CD14-positive monocyte (primary cell): Measurements from ENCODE around the gene FIGNL2. TPM values are rescaled to one million over a fixed set of nuclear protein-coding genes. Genes with fewer than 3 reads are reported as not detected.

Experiments used
- DNase-seq, 3 donors: peaks; one replicate each; pipeline ENCODE4 v3.0.0-alpha.2; 2011 to 2022
- H2AFZ ChIP-seq: 2 replicates; pipeline ENCODE4 v1.6.0; 2012; ENCODE audit warnings: mild to moderate bottlenecking, low read depth, low read length, inconsistent platforms; ENCODE audit not compliant: insufficient read depth, poor library complexity, severe bottlenecking
- H3K27ac ChIP-seq, 2 donors: 1 replicate in 1 of 2; 2 replicates in 1 of 2; pipeline ENCODE4 v1.5.1; 2012 to 2013; ENCODE audit warnings: low read length in 2 of 2, control low read depth in 1 of 2, inconsistent platforms in 1 of 2, low read depth in 1 of 2, mild to moderate bottlenecking in 1 of 2
- H3K27me3 ChIP-seq, 2 donors: one replicate each; pipeline versions ENCODE4 v1.6.0 to v1.6.1; 2011 to 2013; ENCODE audit warnings: low read length in 2 of 2; ENCODE audit not compliant: control insufficient read depth in 2 of 2, insufficient read depth in 2 of 2
- H3K36me3 ChIP-seq, 2 donors: replicated peaks in 1 of 2; 1 replicate in 1 of 2; 2 replicates in 1 of 2; pipeline versions ENCODE4 v1.5.1 to v1.6.1; 2012 to 2013; ENCODE audit warnings: low read length in 2 of 2, control low read depth in 1 of 2, inconsistent platforms in 1 of 2, mild to moderate bottlenecking in 1 of 2; ENCODE audit not compliant: insufficient read depth in 2 of 2, control insufficient read depth in 1 of 2
- H3K4me1 ChIP-seq, 2 donors: 1 replicate in 1 of 2; 2 replicates in 1 of 2; pipeline versions ENCODE4 v1.5.1 to v1.6.1; 2012 to 2013; ENCODE audit warnings: low read length in 2 of 2, control low read depth in 1 of 2, inconsistent platforms in 1 of 2, mild to moderate bottlenecking in 1 of 2, moderate library complexity in 1 of 2; ENCODE audit not compliant: insufficient read depth in 2 of 2, control insufficient read depth in 1 of 2
- H3K4me2 ChIP-seq: replicated peaks from 2 replicates; pipeline ENCODE3; 2012; ENCODE audit warnings: low read length, moderate library complexity, mild to moderate bottlenecking; ENCODE audit not compliant: poor library complexity, severe bottlenecking; ENCODE audit errors: extremely low read depth
- H3K4me3 ChIP-seq, 3 experiments: fragments of 200-600 bp in 1 of 3; sonication (generic) in 1 of 3; replicated peaks in 1 of 3; 1 replicate in 2 of 3; 2 replicates in 1 of 3; pipeline ENCODE4 v1.5.1; 2011 to 2013; ENCODE audit warnings: low read length in 3 of 3, mild to moderate bottlenecking in 3 of 3, control low read depth in 2 of 3, low read depth in 2 of 3, inconsistent platforms in 1 of 3, moderate library complexity in 1 of 3
- H3K79me2 ChIP-seq: 2 replicates; pipeline ENCODE4 v1.6.0; 2012; ENCODE audit warnings: mild to moderate bottlenecking, control low read depth, inconsistent platforms, low read length, moderate library complexity; ENCODE audit not compliant: insufficient read depth
- H3K9ac ChIP-seq: 2 replicates; pipeline ENCODE4 v1.6.0; 2017; ENCODE audit warnings: low read length, mild to moderate bottlenecking; ENCODE audit not compliant: insufficient read depth, poor library complexity, severe bottlenecking
- H3K9me3 ChIP-seq, 2 donors: replicated peaks in 1 of 2; 1 replicate in 1 of 2; 2 replicates in 1 of 2; pipeline versions ENCODE4 v1.5.1 to v1.6.1; 2012 to 2013; ENCODE audit warnings: low read length in 2 of 2, control low read depth in 1 of 2; ENCODE audit not compliant: control insufficient read depth in 1 of 2, insufficient read depth in 1 of 2
- H4K20me1 ChIP-seq: 2 replicates; pipeline ENCODE4 v1.6.0; 2012; ENCODE audit warnings: mild to moderate bottlenecking, low read length, control low read depth, moderate library complexity; ENCODE audit not compliant: insufficient read depth
- H3K27ac Mint-ChIP-seq, 7 donors: one replicate each; pipeline ENCODE4 v1.8.0; 2020; ENCODE audit warnings: mild to moderate bottlenecking in 7 of 7, mixed read lengths in 7 of 7, moderate library complexity in 6 of 7, inconsistent platforms in 2 of 7
- H3K27me3 Mint-ChIP-seq, 3 donors: one replicate each; pipeline ENCODE4 v1.8.0; 2021 to 2022; ENCODE audit warnings: low read depth in 3 of 3, mild to moderate bottlenecking in 3 of 3, mixed read lengths in 3 of 3, moderate library complexity in 3 of 3, inconsistent platforms in 1 of 3
- H3K36me3 Mint-ChIP-seq, 2 donors: one replicate each; pipeline ENCODE4 v1.8.0; 2020; ENCODE audit warnings: mixed read lengths in 2 of 2, inconsistent platforms in 1 of 2, mild to moderate bottlenecking in 1 of 2
- H3K4me1 Mint-ChIP-seq: one replicate; pipeline ENCODE4 v1.8.0; 2020; ENCODE audit warnings: mild to moderate bottlenecking, mixed read lengths
- H3K4me3 Mint-ChIP-seq, 2 donors: one replicate each; pipeline ENCODE4 v1.8.0; 2020; ENCODE audit warnings: mild to moderate bottlenecking in 2 of 2, mixed read lengths in 2 of 2, moderate library complexity in 1 of 2
- H3K9me3 Mint-ChIP-seq, 7 donors: one replicate each; pipeline ENCODE4 v1.8.0; 2020 to 2022; ENCODE audit warnings: mixed read lengths in 7 of 7, mild to moderate bottlenecking in 6 of 7, moderate library complexity in 6 of 7, inconsistent platforms in 2 of 7
- WGBS: methylation state at CpG from one replicate; pipeline ENCODE4 v1.1.5; 2013; ENCODE audit warnings: missing lambda C conversion rate; ENCODE audit not compliant: insufficient coverage; 5-methylcytosine and 5-hydroxymethylcytosine counted together
- intact Hi-C, 2 donors: fragments of 100-400 bp; cut with micrococcal nuclease; formaldehyde crosslinking; loops; one replicate each; pipeline versions ENCODE4 v1.15.0 to v1.15.1; 2023
- polyA plus RNA-seq, 3 donors: library from polyadenylated mRNA; depleted of rRNA in 1 of 3; unstranded in 2 of 3; stranded (reverse) in 1 of 3; fragments of 300-500 nt in 2 of 3; fragments of >200 nt in 1 of 3; fragmentation: Illumina TruSeq in 2 of 3; gene quantifications; 1 replicate in 2 of 3; 2 replicates in 1 of 3; pipeline ENCODE4 v1.2.3, GENCODE V29; 2012 to 2021
- TF ChIP-seq, protein P1 (sequence below): fragments of 200-600 bp; IDR thresholded peaks from one replicate; pipeline ENCODE4 v1.8.0; 2022; ENCODE audit warnings: antibody characterized with exemption, mild to moderate bottlenecking

Gene FIGNL2
- polyA plus RNA-seq, 3 donors: 0.06 to 0.52 TPM; not detected in 1

DNA sequence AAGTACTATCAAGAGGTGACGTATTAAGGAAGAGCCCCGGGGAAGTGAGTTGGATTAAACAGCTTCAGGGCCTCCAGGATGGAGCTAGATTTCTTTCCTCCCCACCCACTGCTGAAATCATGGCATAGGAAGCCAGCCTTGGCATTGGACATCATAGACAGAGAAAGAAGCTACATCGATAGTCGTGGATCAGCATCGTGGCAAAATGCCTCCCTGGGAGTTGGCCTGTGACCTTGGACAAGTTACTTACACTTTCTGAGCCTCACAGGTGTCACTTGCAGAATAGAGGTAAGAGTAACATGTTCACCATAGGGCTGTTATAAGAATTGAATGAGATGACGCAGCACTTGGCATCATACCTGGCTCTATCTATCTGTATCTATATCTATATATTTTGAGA, 45.3 kb upstream of the FIGNL2 start:
- 100% methylated on average over 3 of the region's 6 CpGs for WGBS
- peaks cover 9% of the 10 kb centered on the region for H3K4me1 Mint-ChIP-seq
- TF ChIP-seq, protein P1, sequence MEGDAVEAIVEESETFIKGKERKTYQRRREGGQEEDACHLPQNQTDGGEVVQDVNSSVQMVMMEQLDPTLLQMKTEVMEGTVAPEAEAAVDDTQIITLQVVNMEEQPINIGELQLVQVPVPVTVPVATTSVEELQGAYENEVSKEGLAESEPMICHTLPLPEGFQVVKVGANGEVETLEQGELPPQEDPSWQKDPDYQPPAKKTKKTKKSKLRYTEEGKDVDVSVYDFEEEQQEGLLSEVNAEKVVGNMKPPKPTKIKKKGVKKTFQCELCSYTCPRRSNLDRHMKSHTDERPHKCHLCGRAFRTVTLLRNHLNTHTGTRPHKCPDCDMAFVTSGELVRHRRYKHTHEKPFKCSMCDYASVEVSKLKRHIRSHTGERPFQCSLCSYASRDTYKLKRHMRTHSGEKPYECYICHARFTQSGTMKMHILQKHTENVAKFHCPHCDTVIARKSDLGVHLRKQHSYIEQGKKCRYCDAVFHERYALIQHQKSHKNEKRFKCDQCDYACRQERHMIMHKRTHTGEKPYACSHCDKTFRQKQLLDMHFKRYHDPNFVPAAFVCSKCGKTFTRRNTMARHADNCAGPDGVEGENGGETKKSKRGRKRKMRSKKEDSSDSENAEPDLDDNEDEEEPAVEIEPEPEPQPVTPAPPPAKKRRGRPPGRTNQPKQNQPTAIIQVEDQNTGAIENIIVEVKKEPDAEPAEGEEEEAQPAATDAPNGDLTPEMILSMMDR: no peak
- H3K27me3 ChIP-seq: no peaks in the 10 kb centered on the region
- H3K4me2 ChIP-seq: no peak overlapping the region
- H3K27me3 Mint-ChIP-seq: peaks cover 0 to 2% (median 0%) of the 10 kb centered on the region in 3 donors
- H3K79me2 ChIP-seq: no peaks in the 10 kb centered on the region
- H3K36me3 ChIP-seq: no peaks in the 10 kb centered on the region
- H3K9me3 ChIP-seq: no peaks in the 10 kb centered on the region
- no peaks in the 10 kb centered on the region for H4K20me1 ChIP-seq
- peaks cover under 1 to 11% of the 10 kb centered on the region in 2 donors for H3K4me1 ChIP-seq
- peaks cover 0 to 1% (median 0%) of the 10 kb centered on the region in 7 donors for H3K9me3 Mint-ChIP-seq
- no peaks in the 10 kb centered on the region for H3K36me3 Mint-ChIP-seq
- no peak overlapping the region for H2AFZ ChIP-seq
- H3K27ac Mint-ChIP-seq: no peak overlapping the region
- no peak overlapping the region for H3K9ac ChIP-seq
- no peak overlapping the region for H3K27ac ChIP-seq
- H3K4me3 Mint-ChIP-seq: no peak overlapping the region
- no peak overlapping the region for H3K4me3 ChIP-seq
- no peak for DNase-seq
- intact Hi-C loops: no loop called here

DNA sequence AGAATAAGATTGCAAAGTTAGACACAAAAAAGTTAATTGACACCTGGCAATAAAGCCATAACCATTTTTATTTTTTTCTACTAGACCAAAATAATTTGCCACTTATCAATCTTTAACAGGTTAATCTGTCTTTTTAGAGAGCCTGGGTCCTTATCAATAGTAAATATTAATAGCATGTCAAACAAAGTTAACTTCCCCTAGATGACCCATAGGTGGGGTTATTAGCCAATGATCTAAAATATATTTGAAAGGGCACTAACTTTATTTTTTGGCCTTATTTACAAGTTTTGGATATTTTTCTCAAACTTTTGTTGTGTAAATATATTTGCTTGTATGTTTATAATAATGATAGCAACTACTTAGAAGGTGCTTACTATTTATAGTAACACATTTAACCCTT, 43.3 kb upstream of the FIGNL2 start:
- H4K20me1 ChIP-seq: no peaks in the 10 kb centered on the region
- Mint-ChIP-seq H3K9me3 (peaks cover 0 to 1% (median 0%) of the 10 kb centered on the region in 7 donors), H3K36me3 (no peaks in the 10 kb centered on the region), H3K4me3 (no peak overlapping the region), H3K27me3 (peaks cover 0 to 2% (median 2%) of the 10 kb centered on the region in 3 donors), H3K4me1 (peaks cover 24% of the 10 kb centered on the region), H3K27ac (no peak overlapping the region)
- peaks cover 18 to 31% of the 10 kb centered on the region in 2 donors for H3K4me1 ChIP-seq
- no peak overlapping the region for H3K4me2 ChIP-seq
- no peaks in the 10 kb centered on the region for H3K9me3 ChIP-seq
- no peaks in the 10 kb centered on the region for H3K79me2 ChIP-seq
- no peak overlapping the region for H2AFZ ChIP-seq
- no peaks in the 10 kb centered on the region for H3K27me3 ChIP-seq
- DNase-seq: peak in 2 of 3 donors; percentile 17 to 34
- no peaks in the 10 kb centered on the region for H3K36me3 ChIP-seq
- H3K27ac ChIP-seq: no peak overlapping the region
- TF ChIP-seq, protein P1: peak; percentile 52
- intact Hi-C loops: no loop called here
- no peak overlapping the region for H3K9ac ChIP-seq
- no peak overlapping the region for H3K4me3 ChIP-seq
